Measurements from ENCODE around the gene DAND5.

- TF ChIP-seq ESRRB (CRISPR knock-in tag; IDR thresholded peaks at IDR 0.05; ENCODE audit: borderline replicate concordance): no peak
- TF ChIP-seq, protein P1, sequence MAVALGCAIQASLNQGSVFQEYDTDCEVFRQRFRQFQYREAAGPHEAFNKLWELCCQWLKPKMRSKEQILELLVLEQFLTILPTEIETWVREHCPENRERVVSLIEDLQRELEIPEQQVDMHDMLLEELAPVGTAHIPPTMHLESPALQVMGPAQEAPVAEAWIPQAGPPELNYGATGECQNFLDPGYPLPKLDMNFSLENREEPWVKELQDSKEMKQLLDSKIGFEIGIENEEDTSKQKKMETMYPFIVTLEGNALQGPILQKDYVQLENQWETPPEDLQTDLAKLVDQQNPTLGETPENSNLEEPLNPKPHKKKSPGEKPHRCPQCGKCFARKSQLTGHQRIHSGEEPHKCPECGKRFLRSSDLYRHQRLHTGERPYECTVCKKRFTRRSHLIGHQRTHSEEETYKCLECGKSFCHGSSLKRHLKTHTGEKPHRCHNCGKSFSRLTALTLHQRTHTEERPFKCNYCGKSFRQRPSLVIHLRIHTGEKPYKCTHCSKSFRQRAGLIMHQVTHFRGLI (CRISPR knock-in tag; IDR thresholded peaks at IDR 0.05): no peak
Observed at GRCh38 chr19:13001166-13001501, 31.8 kb downstream of the DAND5 start.

Measured in K562 (cell line).